ENCODE results near the gene HRK. TPM values are rescaled to one million over a fixed set of nuclear protein-coding genes. Genes with fewer than 3 reads are reported as not detected.

The HRK gene
- total and polyA plus RNA-seq, 9 of the 15 experiments (the other 6 are each of a cell fraction or from before 2014, with no cell fraction given), result 0.01 to 0.05 (median 0.04) TPM; not detected in 6

- H4K20me1 ChIP-seq (replicated peaks; ENCODE audit: control insufficient read depth, insufficient read depth, low read length), result no peaks in the 10 kb centered on the region
- ChIA-PET POLR2A (interaction anchor here (1.1 kb wide), 1 partner anchor 10 kb away, joined by 3 read pairs; no protein-coding TSS in a partner anchor), CTCF (ENCODE audit: low intra/inter-chr PET ratio) (no interaction called here)
- H3K27me3 ChIP-seq (ENCODE audit: control insufficient read depth in 2 of 2, insufficient read depth in 2 of 2, low read length in 2 of 2), result peaks cover 0 to 5% of the 10 kb centered on the region in 2 experiments; a peak in 2 of 5 replicates
- DNase-seq (ENCODE audit: extremely low read depth in 1 of 4, low spot score in 3 of 4), result no peak
- no peak overlapping the region for H3K27ac ChIP-seq (ENCODE audit: extremely low read depth, low read depth, low read length)
- ATAC-seq, result peak; percentile 20; the same call in 1 of the 3 replicates
- no peaks in the 10 kb centered on the region for H3K79me2 ChIP-seq (ENCODE audit: control insufficient read depth, insufficient read depth, low read length)
- peaks cover 0 to 6% of the 10 kb centered on the region in 2 experiments; a peak in 2 of 5 replicates for H3K4me1 ChIP-seq (replicated peaks in 1 of 2; ENCODE audit: control insufficient read depth in 2 of 2, insufficient read depth in 2 of 2, low read length in 2 of 2)
- peak overlapping the region in 1 of 2 experiments; percentile 2; a peak in 1 of 4 replicates for H3K9ac ChIP-seq (ENCODE audit: insufficient read depth in 1 of 2, low read depth in 2 of 2, low read length in 2 of 2)
- no peaks in the 10 kb centered on the region for H3K9me1 ChIP-seq (ENCODE audit: control insufficient read depth, insufficient read depth, low read length)
- no peak for FAIRE-seq
- in situ Hi-C loops (cut with MboI) (no loop called here), intact Hi-C loops (cut with micrococcal nuclease) (no loop called here)
- H3K9me3 ChIP-seq (replicated peaks; ENCODE audit: control insufficient read depth, insufficient read depth, low read depth, low read length), result no peaks in the 10 kb centered on the region
- no peaks in the 10 kb centered on the region for H3K36me3 ChIP-seq (ENCODE audit: control insufficient read depth, insufficient read depth, low read length)
- BruUV-seq (replicated peaks), result no TSS peak
- 8% methylated on average over 7 of the region's 7 CpGs for WGBS (ENCODE audit: insufficient coverage, low coverage, missing lambda C conversion rate)
- H2AFZ ChIP-seq (ENCODE audit: low read depth, low read length), result 0 out of 2 replicates have a peak overlapping the region, but pooled peaks have one; percentile 22
- H3K4me2 ChIP-seq (ENCODE audit: insufficient read depth, low read length), result no peak overlapping the region
- H3K4me3 ChIP-seq, result no peak overlapping the region
- no peak for TF ChIP-seq NKRF (IDR thresholded peaks at IDR 0.05; ENCODE audit: borderline replicate concordance)
- TF ChIP-seq FOSL1 (tag; conservative IDR thresholded peaks at IDR 0.05), result 0 out of 2 replicates have a peak, but pooled peaks have one; percentile 19
- TF ChIP-seq EGR1 (conservative IDR thresholded peaks at IDR 0.05), result no peak
- TF ChIP-seq, protein P1, sequence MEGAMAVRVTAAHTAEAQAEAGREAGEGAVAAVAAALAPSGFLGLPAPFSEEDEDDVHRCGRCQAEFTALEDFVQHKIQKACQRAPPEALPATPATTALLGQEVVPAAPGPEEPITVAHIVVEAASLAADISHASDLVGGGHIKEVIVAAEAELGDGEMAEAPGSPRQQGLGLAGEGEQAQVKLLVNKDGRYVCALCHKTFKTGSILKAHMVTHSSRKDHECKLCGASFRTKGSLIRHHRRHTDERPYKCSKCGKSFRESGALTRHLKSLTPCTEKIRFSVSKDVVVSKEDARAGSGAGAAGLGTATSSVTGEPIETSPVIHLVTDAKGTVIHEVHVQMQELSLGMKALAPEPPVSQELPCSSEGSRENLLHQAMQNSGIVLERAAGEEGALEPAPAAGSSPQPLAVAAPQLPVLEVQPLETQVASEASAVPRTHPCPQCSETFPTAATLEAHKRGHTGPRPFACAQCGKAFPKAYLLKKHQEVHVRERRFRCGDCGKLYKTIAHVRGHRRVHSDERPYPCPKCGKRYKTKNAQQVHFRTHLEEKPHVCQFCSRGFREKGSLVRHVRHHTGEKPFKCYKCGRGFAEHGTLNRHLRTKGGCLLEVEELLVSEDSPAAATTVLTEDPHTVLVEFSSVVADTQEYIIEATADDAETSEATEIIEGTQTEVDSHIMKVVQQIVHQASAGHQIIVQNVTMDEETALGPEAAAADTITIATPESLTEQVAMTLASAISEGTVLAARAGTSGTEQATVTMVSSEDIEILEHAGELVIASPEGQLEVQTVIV (CRISPR knock-in tag; IDR thresholded peaks at IDR 0.05; ENCODE audit: borderline replicate concordance), result no peak
- no peak for TF ChIP-seq NBN (IDR thresholded peaks at IDR 0.05; ENCODE audit: low read depth)
- TF ChIP-seq BDP1 (IDR thresholded peaks at IDR 0.05; ENCODE audit: insufficient read depth, insufficient read length), result no peak
- TF ChIP-seq, protein P2, sequence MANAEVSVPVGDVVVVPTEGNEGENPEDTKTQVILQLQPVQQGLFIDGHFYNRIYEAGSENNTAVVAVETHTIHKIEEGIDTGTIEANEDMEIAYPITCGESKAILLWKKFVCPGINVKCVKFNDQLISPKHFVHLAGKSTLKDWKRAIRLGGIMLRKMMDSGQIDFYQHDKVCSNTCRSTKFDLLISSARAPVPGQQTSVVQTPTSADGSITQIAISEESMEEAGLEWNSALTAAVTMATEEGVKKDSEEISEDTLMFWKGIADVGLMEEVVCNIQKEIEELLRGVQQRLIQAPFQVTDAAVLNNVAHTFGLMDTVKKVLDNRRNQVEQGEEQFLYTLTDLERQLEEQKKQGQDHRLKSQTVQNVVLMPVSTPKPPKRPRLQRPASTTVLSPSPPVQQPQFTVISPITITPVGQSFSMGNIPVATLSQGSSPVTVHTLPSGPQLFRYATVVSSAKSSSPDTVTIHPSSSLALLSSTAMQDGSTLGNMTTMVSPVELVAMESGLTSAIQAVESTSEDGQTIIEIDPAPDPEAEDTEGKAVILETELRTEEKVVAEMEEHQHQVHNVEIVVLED (CRISPR knock-in tag; IDR thresholded peaks at IDR 0.05), result no peak
Measured at GRCh38 chr12:116896411-116896924, 15.2 kb upstream of the HRK start.
